ENCODE measurements around the gene MSH3. TPM values are rescaled to one million over a fixed set of nuclear protein-coding genes. Genes with fewer than 3 reads are reported as not detected.
"Not testable (repeated sequence)": the region's sequence is repeated elsewhere in the genome, so short reads cannot be mapped to it uniquely, and the experiment has no call there.

The MSH3 gene
- total and polyA plus RNA-seq, 3 donors from 2014 or later: 7.6 to 17.7 (median 16.6) TPM

DNA sequence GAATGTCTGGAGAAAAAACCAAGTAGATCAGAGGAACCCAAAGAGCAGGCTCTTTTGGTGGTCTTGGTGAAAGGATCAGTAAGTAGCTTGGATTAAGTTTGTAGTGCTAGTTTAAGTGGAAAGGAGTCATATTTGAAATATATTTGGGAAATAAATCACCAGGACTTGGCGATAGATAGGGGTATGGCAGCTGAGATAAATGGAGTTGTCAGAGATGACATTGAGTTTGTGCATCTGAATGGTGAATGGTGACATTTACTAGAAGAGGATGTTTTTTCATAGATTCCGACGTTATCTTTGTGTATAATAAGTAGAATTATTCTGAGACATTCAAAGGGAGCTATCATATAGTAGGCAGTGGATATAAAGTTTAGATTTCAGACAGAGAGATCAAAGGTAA is 162.1 kb downstream of the MSH3 start:
- Histone ChIP-seq H3K36me3 (ENCODE audit: low read depth, missing control alignments) (no peaks in the 10 kb centered on the region), H3K9me3 (no peaks in the 10 kb centered on the region), H3K4me1 (no peaks in the 10 kb centered on the region), H3K27me3 (no peaks in the 10 kb centered on the region), H3K4me3 (no peak overlapping the region), H3K27ac (no peak overlapping the region)
- TF ChIP-seq POLR2A (IDR thresholded peaks at IDR 0.05): no peak
- no peak for TF ChIP-seq CTCF (IDR thresholded peaks at IDR 0.05)
- intact Hi-C loops (cut with DNase I; ENCODE audit: low total_unique reads): no loop called here
- WGBS, 2 donors: 95 to 99% methylated on average over 3 of the region's 3 CpGs
- no peak for DNase-seq

DNA sequence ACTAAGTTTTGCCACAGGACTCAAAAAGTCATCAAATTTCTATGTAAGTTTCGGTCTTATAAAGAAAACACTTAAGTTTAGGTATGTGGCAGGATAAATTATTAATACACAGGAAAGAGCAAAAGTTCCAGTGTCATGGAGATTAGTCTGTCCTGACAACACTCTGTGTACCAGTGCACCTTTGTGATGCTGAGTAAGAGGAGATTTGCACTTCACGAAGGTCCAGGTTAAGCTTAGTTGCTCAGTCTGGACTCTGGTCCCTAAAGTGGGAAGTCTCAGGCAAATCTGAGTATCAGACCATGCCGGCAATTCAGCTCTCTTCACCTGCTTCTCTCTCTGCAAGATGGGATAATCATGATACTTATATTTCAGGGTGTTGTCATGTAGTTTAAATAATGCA is 166.2 kb downstream of the MSH3 start:
- DNase-seq: no peak
- Histone ChIP-seq H3K9me3 (no peaks in the 10 kb centered on the region), H3K36me3 (ENCODE audit: low read depth, missing control alignments) (no peaks in the 10 kb centered on the region), H3K27ac (no peak overlapping the region), H3K4me3 (no peak overlapping the region), H3K4me1 (no peaks in the 10 kb centered on the region), H3K27me3 (no peaks in the 10 kb centered on the region)
- intact Hi-C loops (cut with DNase I; ENCODE audit: low total_unique reads): no loop called here
- TF ChIP-seq CTCF (IDR thresholded peaks at IDR 0.05): no peak
- no peak for TF ChIP-seq POLR2A (IDR thresholded peaks at IDR 0.05)
- WGBS, 2 donors: 93 to 98% methylated on average over 3 of the region's 3 CpGs

- H3K27me3 ChIP-seq: no peaks in the 10 kb centered on the region
- TF ChIP-seq POLR2A (IDR thresholded peaks at IDR 0.05) (no peak), CTCF (IDR thresholded peaks at IDR 0.05) (no peak)
- no peak overlapping the region for H3K4me3 ChIP-seq
- H3K36me3 ChIP-seq (ENCODE audit: low read depth, missing control alignments): no peaks in the 10 kb centered on the region
- intact Hi-C loops (cut with DNase I; ENCODE audit: low total_unique reads): no loop called here
- WGBS, 2 donors: 87 to 92% methylated on average over 1 of the region's 1 CpG
- peaks cover 4% of the 10 kb centered on the region for H3K4me1 ChIP-seq
- H3K9me3 ChIP-seq: no peaks in the 10 kb centered on the region
- H3K27ac ChIP-seq: no peak overlapping the region
- no peak for DNase-seq
Measured at GRCh38 chr5:80822640-80823039, 168.2 kb downstream of the MSH3 start.

DNA sequence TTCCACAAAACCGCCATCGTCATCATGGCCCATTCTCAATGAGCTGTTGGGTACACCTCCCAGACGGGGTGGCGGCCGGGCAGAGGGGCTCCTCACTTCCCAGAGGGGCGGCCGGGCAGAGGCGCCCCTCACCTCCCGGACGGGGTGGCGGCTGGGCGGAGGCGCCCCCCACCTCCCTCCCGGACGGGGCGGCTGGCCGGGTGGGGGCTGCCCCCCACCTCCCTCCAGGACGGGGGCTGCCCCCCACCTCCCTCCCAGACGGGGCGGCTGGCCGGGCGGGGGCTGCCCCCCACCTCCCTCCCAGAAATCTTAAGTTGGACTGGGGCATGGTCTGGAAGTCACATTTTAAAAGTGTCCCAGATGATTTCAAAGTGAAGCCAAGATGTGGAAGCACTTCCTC is 169.7 kb downstream of the MSH3 start:
- DNase-seq; H3K27me3 ChIP-seq; H3K4me3 ChIP-seq; H3K27ac ChIP-seq; H3K36me3 ChIP-seq (ENCODE audit: low read depth, missing control alignments); H3K4me1 ChIP-seq; H3K9me3 ChIP-seq; intact Hi-C loops (cut with DNase I; ENCODE audit: low total_unique reads): not testable (repeated sequence)
- WGBS, 2 donors: 94% methylated on average over 9 of the region's 22 CpGs; no CpG with 5 or more reads in 1 of the 2 donors

DNA sequence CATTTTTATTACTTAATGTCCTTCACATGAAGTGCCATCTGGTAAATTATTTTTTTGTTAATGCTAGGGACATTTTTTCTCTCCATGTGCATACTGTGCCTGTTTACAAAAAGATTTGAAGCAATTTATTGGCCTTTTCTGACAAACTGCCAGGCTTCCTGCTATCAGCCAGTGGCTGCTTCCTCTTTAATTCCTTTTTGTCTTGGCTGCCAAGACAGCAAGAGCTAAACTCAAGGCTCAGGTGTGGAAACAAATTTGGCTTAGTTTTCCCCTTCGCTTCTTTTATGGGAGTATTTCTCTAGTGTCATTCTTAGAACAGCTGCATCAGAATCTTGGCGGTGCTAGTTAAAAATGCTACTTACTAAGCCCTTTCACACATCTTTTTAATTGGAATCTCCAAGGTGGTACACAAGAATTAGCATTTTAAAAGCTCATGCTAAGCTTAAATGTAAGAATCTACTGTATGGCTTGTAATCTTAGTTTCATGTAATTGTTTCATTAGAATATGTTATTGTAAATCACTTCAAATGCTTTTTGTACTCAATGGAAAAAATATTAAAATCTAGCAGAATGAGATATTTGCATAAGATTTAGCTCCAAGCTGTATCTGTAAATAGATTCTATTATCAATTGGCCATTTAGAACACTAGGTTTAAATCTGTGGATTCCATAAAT is 171.5 kb downstream of the MSH3 start:
- Histone ChIP-seq H3K4me3 (no peak overlapping the region), H3K27me3 (no peaks in the 10 kb centered on the region), H3K27ac (no peak overlapping the region), H3K9me3 (no peaks in the 10 kb centered on the region), H3K36me3 (ENCODE audit: low read depth, missing control alignments) (no peaks in the 10 kb centered on the region), H3K4me1 (peaks cover 4% of the 10 kb centered on the region)
- intact Hi-C loops (cut with DNase I; ENCODE audit: low total_unique reads): no loop called here
- DNase-seq: no peak
- WGBS, 2 donors: 31 to 42% methylated on average over 2 of the region's 2 CpGs
- TF ChIP-seq CTCF (IDR thresholded peaks at IDR 0.05) (no peak), POLR2A (IDR thresholded peaks at IDR 0.05) (no peak)

Measured in testis (tissue), 3 donors.